OCI-LY7 (cell line): ENCODE data around the gene RASSF4. TPM values are rescaled to one million over a fixed set of nuclear protein-coding genes. Genes with fewer than 3 reads are reported as not detected.

Source experiments
- BruUV-seq: library from RNA; stranded (reverse); fragments of 400-500 nt; replicated peaks from 2 replicates; lab custom pipeline; 2021; lab: Mats Ljungman, UMichigan
- CTCF ChIA-PET: fragments of 300-600 bp; sonication (Branson Sonifier 250); formaldehyde crosslinking; loops from one replicate; lab custom pipeline; 2022; ENCODE audit warnings: antibody characterized with exemption; ENCODE audit not compliant: unreplicated experiment; lab: Charles Lee
- POLR2A ChIA-PET: fragments of 300-600 bp; sonication (Branson Sonifier 250); formaldehyde crosslinking; loops from one replicate; lab custom pipeline; 2022; ENCODE audit warnings: antibody characterized with exemption; lab: Charles Lee
- DNase-seq: peaks from one replicate; pipeline ENCODE4 v3.0.0-alpha.2; 2015; ENCODE audit warnings: low spot score
- H2AFZ ChIP-seq: fragments of 200-600 bp; sonication (generic), shearing (Covaris generic); 2 replicates; pipeline ENCODE4 v1.6.1; 2014; ENCODE audit warnings: mild to moderate bottlenecking, antibody characterized with exemption, low read length, moderate library complexity
- H3K27ac ChIP-seq: fragments of 200-600 bp; sonication (generic); 2 replicates; pipeline ENCODE4 v1.5.1; 2014; ENCODE audit warnings: mixed run types, low read depth, mild to moderate bottlenecking, moderate library complexity, low read length, inconsistent platforms; ENCODE audit not compliant: poor library complexity, severe bottlenecking
- H3K36me3 ChIP-seq: fragments of 200-600 bp; sonication (generic); 2 replicates; pipeline ENCODE4 v1.6.1; 2014; ENCODE audit warnings: mild to moderate bottlenecking, antibody characterized with exemption, low read length, moderate library complexity, mixed read lengths; ENCODE audit not compliant: insufficient read depth
- H3K4me1 ChIP-seq: fragments of 200-600 bp; sonication (generic); 2 replicates; pipeline ENCODE4 v1.5.1; 2014; ENCODE audit warnings: mild to moderate bottlenecking, low read length; ENCODE audit not compliant: insufficient read depth, poor library complexity, severe bottlenecking
- H3K4me2 ChIP-seq: fragments of 200-600 bp; sonication (generic); 2 replicates; pipeline ENCODE4 v1.6.1; 2014; ENCODE audit warnings: mild to moderate bottlenecking, low read length
- H3K4me3 ChIP-seq: fragments of 200-600 bp; sonication (generic); 2 replicates; pipeline ENCODE4 v1.5.1; 2014; ENCODE audit warnings: mild to moderate bottlenecking, low read depth, low read length; ENCODE audit not compliant: poor library complexity, severe bottlenecking
- H3K79me2 ChIP-seq: fragments of 200-600 bp; sonication (generic); 2 replicates; pipeline ENCODE4 v1.6.1; 2016; ENCODE audit warnings: low read depth, mild to moderate bottlenecking, low read length, moderate library complexity, mixed read lengths; ENCODE audit not compliant: insufficient read depth
- H3K9me2 ChIP-seq: fragments of 200-600 bp; sonication (generic); 2 replicates; pipeline ENCODE4 v1.6.1; 2016; ENCODE audit warnings: mild to moderate bottlenecking, low read length, mixed read lengths; ENCODE audit not compliant: insufficient read depth
- H3K9me3 ChIP-seq: fragments of 200-600 bp; sonication (generic); 2 replicates; pipeline ENCODE4 v1.6.1; 2014; ENCODE audit warnings: mild to moderate bottlenecking, mixed run types, low read length, mixed read lengths
- H4K20me1 ChIP-seq: fragments of 200-600 bp; sonication (generic); 2 replicates; pipeline ENCODE4 v1.6.1; 2014; ENCODE audit warnings: mild to moderate bottlenecking, antibody characterized with exemption, low read length, moderate library complexity, mixed read lengths; ENCODE audit not compliant: insufficient read depth
- CTCF ChIP-seq: fragments of 200-600 bp; sonication (generic); conservative IDR thresholded peaks from 2 replicates; pipeline ENCODE4 v1.5.1; 2014; ENCODE audit warnings: mild to moderate bottlenecking, antibody characterized with exemption, low read length, moderate library complexity, mixed read lengths
- EZH2phosphoT487 ChIP-seq: fragments of 200-600 bp; sonication (generic); IDR thresholded peaks from 2 replicates; pipeline ENCODE4 v1.6.1; 2018; ENCODE audit warnings: low read depth, borderline replicate concordance, mild to moderate bottlenecking, mixed run types, antibody characterized with exemption, low read length, moderate library complexity, mixed read lengths
- intact Hi-C: fragments of 100-400 bp; cut with micrococcal nuclease; formaldehyde crosslinking; loops from one replicate; pipeline ENCODE4 v1.10.0; 2022; ENCODE audit not compliant: unreplicated experiment
- total RNA-seq, 2 experiments: library from RNA; depleted of rRNA in 1 of 2; stranded (reverse); fragments of >200 nt in 1 of 2; shearing (Covaris generic) in 1 of 2; gene quantifications; 2 replicates each; pipeline ENCODE4 v1.2.3, GENCODE V29; 2014 to 2022

The RASSF4 gene
- total RNA-seq, 2 experiments from 2014 or later, result 2.6 to 5.3 TPM

GRCh38 chr10:44971434-44971833, 11.8 kb downstream of the RASSF4 start:
- Histone ChIP-seq H3K9me2 (no peaks in the 10 kb centered on the region), H3K4me3 (no peak overlapping the region), H4K20me1 (no peaks in the 10 kb centered on the region), H2AFZ (no peak overlapping the region), H3K79me2 (no peaks in the 10 kb centered on the region), H3K9me3 (no peaks in the 10 kb centered on the region), H3K4me1 (peaks cover 43% of the 10 kb centered on the region), H3K27ac (no peak overlapping the region), H3K4me2 (no peak overlapping the region), H3K36me3 (no peaks in the 10 kb centered on the region)
- no TSS peak for BruUV-seq
- TF ChIP-seq CTCF, result no peak
- no peak for TF ChIP-seq EZH2phosphoT487
- intact Hi-C loops, result no loop called here
- ChIA-PET CTCF (no interaction called here), POLR2A (no interaction called here)
- no peak for DNase-seq

GRCh38 chr10:44971935-44972757, 12.5 kb downstream of the RASSF4 start:
- H3K27ac ChIP-seq, result no peak overlapping the region
- no peaks in the 10 kb centered on the region for H3K9me2 ChIP-seq
- H3K4me1 ChIP-seq, result peaks cover 36% of the 10 kb centered on the region
- no TSS peak for BruUV-seq
- H3K79me2 ChIP-seq, result no peaks in the 10 kb centered on the region
- H3K36me3 ChIP-seq, result no peaks in the 10 kb centered on the region
- no peak overlapping the region for H3K4me3 ChIP-seq
- H2AFZ ChIP-seq, result no peak overlapping the region
- H3K4me2 ChIP-seq, result no peak overlapping the region
- DNase-seq, result no peak
- no peaks in the 10 kb centered on the region for H4K20me1 ChIP-seq
- H3K9me3 ChIP-seq, result no peaks in the 10 kb centered on the region
- ChIA-PET POLR2A (interaction anchor here (1.9 kb wide), 1 partner anchor 8 kb away, joined by 9 read pairs; no protein-coding TSS in a partner anchor), CTCF (no interaction called here)
- TF ChIP-seq CTCF, result no peak
- no peak for TF ChIP-seq EZH2phosphoT487
- intact Hi-C loops, result no loop called here

GRCh38 chr10:44972874-44973306, 13.3 kb downstream of the RASSF4 start:
- no peak for DNase-seq
- peaks cover 28% of the 10 kb centered on the region for H3K4me1 ChIP-seq
- H2AFZ ChIP-seq, result no peak overlapping the region
- no peaks in the 10 kb centered on the region for H4K20me1 ChIP-seq
- H3K79me2 ChIP-seq, result no peaks in the 10 kb centered on the region
- POLR2A ChIA-PET, result interaction anchor here (0.8 to 1.9 kb wide), 2 partner anchors 9 to 40 kb away, joined by 3 to 9 read pairs; no protein-coding TSS in a partner anchor
- CTCF ChIA-PET, result no interaction called here
- intact Hi-C loops, result no loop called here
- H3K27ac ChIP-seq, result no peak overlapping the region
- no peaks in the 10 kb centered on the region for H3K36me3 ChIP-seq
- no peaks in the 10 kb centered on the region for H3K9me2 ChIP-seq
- BruUV-seq, result no TSS peak
- H3K4me3 ChIP-seq, result no peak overlapping the region
- TF ChIP-seq EZH2phosphoT487, result no peak
- no peak for TF ChIP-seq CTCF
- no peaks in the 10 kb centered on the region for H3K9me3 ChIP-seq
- H3K4me2 ChIP-seq, result peak overlapping the region; percentile 28
